ENCODE results near the gene CYP1A1.
"Not testable (repeated sequence)": the region's sequence is repeated elsewhere in the genome, so short reads cannot be mapped to it uniquely, and the experiment has no call there.

CYP1A1 gene

DNA sequence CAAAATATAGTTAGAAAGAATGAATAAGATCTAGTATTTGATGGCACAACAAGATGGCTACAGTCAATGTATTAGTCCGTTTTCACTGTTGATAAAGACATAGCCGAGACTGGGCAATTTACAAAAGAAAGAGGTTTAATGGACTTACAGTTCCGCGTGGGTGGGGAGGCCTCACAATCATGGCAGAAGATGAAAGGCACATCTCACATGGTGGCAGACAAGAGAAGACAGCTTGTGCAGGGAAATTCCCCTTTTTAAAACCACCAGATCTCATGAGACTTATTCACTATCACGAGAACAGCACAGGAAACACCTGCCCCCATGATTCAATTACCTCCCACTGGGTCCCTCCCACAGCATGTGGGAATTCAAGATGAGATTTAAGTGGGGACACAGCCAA lies 12.9 kb upstream of the CYP1A1 start:
- not testable (repeated sequence) for DNase-seq (ENCODE audit: low spot score)

- no peak for DNase-seq (ENCODE audit: low spot score)
These were observed 10.0 kb upstream of the CYP1A1 start for GRCh38 chr15:74735305-74735704.

DNA sequence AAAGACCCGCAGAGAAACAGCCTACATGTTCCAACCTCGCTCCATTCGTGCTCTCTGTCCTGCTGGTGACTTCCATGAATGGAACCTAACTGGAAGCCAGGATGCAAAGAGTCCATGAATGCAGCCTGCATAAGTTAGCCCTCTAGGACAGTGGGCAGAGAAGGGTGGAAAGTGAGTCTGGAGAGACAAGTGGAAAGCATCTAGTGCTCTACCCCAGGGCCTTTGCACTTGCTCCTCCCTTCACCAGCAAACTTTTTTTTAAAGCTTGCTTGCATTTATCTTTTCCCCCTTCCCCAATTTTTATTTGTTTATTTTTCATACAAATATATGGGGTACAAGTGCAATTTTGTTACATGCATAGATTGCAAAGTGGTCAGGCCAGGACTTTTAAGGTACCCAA lies 7.9 kb upstream of the CYP1A1 start:
- DNase-seq (ENCODE audit: low spot score) = no peak

GRCh38 chr15:74732846-74733245 lies 7.5 kb upstream of the CYP1A1 start:
- no peak for DNase-seq (ENCODE audit: low spot score)

- no peak for DNase-seq (ENCODE audit: low spot score)
These were observed 5.4 kb upstream of the CYP1A1 start for GRCh38 chr15:74730619-74731316.

DNA sequence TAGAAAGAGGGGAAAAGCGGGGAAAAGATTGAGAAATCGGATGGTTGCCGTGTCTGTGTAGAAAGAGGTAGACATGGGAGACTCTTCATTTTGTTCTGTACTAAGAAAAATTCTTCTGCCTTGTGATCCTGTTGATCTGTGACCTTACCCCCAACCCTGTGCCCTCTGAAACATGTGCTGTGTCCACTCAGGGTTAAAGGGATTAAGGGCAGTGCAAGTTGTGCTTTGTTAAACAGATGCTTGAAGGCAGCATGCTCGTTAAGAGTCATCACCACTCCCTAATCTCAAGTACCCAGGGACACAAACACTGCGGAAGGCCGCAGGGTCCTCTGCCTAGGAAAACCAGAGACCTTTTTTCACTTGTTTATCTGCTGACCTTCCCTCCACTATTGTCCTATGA lies 4.0 kb upstream of the CYP1A1 start:
- DNase-seq (ENCODE audit: low spot score) = not testable (repeated sequence)

DNA sequence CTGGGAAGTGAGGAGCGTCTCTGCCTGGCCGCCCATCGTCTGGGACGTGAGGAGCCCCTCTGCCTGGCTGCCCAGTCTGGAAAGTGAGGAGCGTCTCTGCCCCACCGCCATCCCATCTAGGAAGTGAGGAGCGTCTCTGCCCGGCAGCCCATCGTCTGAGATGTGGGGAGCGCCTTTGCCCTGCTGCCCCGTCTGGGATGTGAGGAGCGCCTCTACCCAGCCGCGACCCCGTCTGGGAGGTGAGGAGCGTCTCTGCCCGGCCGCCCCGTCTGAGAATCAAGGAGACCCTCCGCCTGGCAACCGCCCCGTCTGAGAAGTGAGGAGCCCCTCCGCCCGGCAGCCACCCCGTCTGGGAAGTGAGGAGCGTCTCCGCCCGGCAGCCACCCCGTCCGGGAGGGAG lies 3.4 kb upstream of the CYP1A1 start:
- DNase-seq (ENCODE audit: low spot score) = not testable (repeated sequence)

- no peak for DNase-seq (ENCODE audit: low spot score)
These were observed 2.4 kb upstream of the CYP1A1 start for GRCh38 chr15:74727727-74728126.

GRCh38 chr15:74726774-74727164 lies 1.4 kb upstream of the CYP1A1 start:
- no peak for DNase-seq (ENCODE audit: low spot score)

DNA sequence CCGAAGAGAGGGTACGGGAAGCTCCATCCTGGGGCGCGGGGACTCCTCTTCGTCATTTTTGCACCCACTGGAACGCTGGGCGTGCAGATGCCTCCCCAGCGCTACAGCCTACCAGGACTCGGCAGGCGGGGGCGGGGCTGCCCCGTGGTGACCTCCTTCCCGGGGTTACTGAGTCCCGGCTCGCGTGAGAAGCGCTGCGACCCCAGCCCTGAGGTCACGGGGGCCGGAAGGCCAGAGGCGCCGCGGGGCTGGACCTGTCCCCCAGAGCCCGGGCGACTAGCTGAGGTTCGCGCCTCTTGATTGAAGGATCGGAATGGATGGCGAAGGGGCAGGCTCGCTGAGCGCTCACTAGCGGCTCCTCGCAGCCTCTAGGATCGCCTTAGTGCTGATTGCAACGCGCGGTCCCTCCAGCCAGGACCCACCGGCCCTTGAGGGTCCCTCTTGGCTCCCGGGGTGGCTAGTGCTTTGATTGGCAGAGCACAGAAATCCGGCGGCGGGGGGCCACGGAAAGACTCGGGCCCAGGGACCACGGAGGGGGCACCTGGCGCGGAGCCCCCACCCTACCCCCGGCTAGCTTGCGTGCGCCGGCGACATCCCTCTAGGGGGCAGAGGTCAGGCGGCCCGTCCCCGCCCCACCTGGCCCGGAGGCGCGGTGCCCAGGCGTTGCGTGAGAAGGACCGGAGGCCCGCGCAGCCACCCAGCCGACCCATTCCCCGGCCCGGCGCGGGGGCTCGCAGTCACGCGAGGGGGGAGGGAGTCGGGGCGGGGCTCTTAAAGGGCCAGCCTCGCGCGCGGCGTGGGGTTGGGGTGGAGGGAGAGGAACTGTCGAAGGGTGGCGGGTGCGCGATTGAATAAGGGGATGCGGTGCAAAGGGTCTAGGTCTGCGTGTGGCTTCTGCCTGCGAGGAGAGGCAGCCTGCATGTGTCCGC lies 781 bp upstream of the CYP1A1 start:
- peak; percentile 14 for DNase-seq (ENCODE audit: low spot score)

- no peak for DNase-seq (ENCODE audit: low spot score)
These were observed 631 bp downstream of the CYP1A1 start for GRCh38 chr15:74724570-74725224.

GRCh38 chr15:74723754-74724334 lies 1.5 kb downstream of the CYP1A1 start:
- peak; percentile 88 for DNase-seq (ENCODE audit: low spot score)

DNA sequence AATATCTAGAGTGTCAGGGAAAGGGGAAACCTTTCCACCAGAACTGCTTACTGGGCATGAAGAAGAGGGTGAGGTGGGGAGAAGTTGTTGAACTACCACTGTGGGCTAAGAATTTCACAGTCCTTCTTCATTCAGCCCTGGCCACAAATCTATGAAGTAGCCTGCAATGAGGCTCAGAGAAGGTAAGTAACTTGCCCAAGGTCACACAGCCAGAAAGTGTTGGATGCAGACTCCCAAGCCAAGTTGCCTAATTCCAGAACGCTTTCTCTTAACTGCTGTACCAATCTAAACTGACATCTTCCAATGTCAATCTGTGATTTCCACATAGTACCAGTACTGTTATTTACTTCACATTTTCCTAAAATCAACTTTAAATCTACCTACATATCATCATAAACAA lies 2.1 kb downstream of the CYP1A1 start:
- DNase-seq (ENCODE audit: low spot score) = no peak

DNA sequence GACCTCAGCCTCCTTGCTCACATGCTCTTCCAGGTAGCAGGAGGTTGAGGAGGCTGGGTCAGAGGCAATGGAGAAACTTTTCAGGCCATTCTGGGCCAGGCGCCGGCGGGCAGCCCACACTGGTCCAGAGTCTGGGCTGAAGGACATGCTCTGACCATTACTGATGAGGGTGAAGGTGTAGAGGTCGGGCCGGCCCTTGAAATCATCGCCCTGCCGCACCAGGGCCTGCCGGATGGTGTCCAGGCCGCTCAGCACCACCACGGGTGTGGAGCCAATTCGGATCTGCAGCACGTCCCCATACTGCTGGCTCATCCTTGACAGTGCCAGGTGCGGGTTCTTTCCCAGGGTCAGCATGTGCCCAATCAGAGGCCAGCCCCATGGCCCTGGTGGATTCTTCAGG lies 2.7 kb downstream of the CYP1A1 start:
- DNase-seq (ENCODE audit: low spot score) = no peak

GRCh38 chr15:74716651-74717050 lies 8.7 kb downstream of the CYP1A1 start:
- DNase-seq (ENCODE audit: low spot score) = no peak

DNA sequence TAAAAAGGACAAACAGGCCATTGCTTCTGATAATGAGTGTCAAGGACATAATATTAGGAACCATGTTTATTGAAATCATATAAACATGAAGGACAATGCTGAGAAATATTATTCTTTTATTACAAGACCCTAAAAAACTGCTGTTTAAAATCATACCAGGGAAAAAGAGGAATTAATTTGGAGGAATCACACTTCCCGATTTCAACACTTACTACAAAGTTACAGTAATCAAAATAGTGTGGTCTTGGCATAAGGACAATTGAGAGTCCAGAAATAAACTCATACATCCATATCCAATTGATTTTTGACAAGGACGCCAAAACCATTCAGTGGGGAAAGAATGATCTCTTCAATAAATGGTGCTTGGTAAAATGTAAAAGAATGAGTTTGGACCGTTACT lies 13.0 kb downstream of the CYP1A1 start:
- DNase-seq (ENCODE audit: low spot score) = no peak

GRCh38 chr15:74710319-74711094 lies 14.8 kb downstream of the CYP1A1 start:
- DNase-seq (ENCODE audit: low spot score) = no peak

- no peak for DNase-seq (ENCODE audit: low spot score)
These were observed 15.4 kb downstream of the CYP1A1 start for GRCh38 chr15:74709892-74710291.

DNA sequence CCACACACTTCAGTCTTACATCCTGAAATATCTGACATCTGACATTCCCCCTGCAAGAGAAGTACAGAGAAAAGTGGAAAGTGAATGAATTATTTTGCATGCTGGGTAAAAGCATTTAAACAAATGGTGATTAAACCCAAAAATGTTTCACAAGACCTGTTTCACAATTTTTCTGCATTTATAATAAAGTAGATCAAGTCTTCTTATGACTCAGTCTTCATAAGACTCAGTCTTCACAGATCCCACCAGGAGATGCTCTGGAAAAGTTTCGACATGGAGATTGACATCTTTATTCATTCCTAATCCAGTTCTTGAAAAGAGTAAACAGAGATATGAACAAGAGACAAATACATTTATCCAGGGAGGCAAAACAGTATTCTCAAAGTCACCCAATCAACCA lies 16.3 kb downstream of the CYP1A1 start:
- no peak for DNase-seq (ENCODE audit: low spot score)

DNA sequence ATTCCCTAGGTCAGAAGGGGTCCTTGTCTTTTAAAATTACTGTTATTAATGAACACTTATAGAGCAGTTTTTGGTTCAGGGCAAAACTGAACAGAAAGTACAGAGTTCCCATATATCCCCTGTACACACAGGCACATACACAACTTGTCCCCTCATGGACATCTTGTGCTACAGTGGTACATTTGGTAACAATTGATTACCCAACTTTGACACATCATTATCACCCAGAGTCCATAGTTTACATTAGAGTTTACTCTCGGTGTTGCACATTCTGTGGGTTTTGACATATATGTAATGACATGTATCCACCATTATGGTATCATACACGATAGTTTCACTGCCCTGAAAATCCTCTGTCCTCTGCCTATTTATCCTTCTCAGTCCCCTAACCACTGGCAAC lies 28.5 kb downstream of the CYP1A1 start:
- DNase-seq (ENCODE audit: low spot score) = no peak

DNA sequence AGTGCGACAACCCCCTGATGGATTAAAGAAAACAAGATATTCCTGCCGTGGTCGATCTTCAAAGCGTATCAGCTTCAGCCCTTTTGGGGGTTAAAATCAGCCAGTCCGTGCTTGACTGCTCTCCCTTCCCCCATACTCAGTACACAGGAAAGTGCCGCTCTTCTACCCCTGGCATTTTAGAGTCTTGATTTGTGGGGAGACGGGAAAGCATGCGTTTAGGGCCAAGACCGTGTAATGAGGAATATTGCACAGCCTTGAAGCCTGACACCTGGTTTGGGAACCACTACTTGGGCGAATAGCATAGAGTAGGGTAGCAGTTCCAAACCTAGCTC lies 29.0 kb downstream of the CYP1A1 start:
- DNase-seq (ENCODE audit: low spot score) = no peak

All from cerebellar cortex (tissue), 1 donor.